A549 (cell line): ENCODE data around the gene LMX1B. TPM values are rescaled to one million over a fixed set of nuclear protein-coding genes. Genes with fewer than 3 reads are reported as not detected.

Source experiments
- ATAC-seq, 2 experiments: fragments of 200-7000 bp in 1 of 2; fragments of >200 bp in 1 of 2; cut with Nextera tagmentation in 1 of 2; cut with Tn5 transposase in 1 of 2; 3 replicates each; pipeline versions ENCODE4 v1.8.0 to v1.9.1; 2018 to 2020; ENCODE audit warnings: mild to moderate bottlenecking in 1 of 2, moderate library complexity in 1 of 2
- CTCF ChIA-PET: fragments of 300-600 bp; sonication (Branson Sonifier 250); formaldehyde crosslinking; extraction: SDS; loops from one replicate; lab custom pipeline; 2021; ENCODE audit warnings: antibody characterized with exemption, inconsistent platforms; lab: Yijun Ruan, JAX
- POLR2A ChIA-PET: fragments of 350-600 bp; formaldehyde crosslinking; extraction: SDS; loops from one replicate; lab custom pipeline; 2021; ENCODE audit warnings: antibody characterized with exemption, inconsistent platforms; lab: Yijun Ruan, JAX
- DNase-seq, 2 experiments: peaks; one replicate each; pipeline versions ENCODE4 v3.0.0 to v3.0.0-alpha.2; 2011 to 2016; ENCODE audit warnings: low read depth in 1 of 2, low spot score in 1 of 2
- FAIRE-seq: peaks from 2 replicates; lab custom pipeline; 2011; peaks lifted over from hg19 to GRCh38; lab: Jason Lieb, UNC
- H3K27ac ChIP-seq, 2 experiments: fragments of >200 bp; sonication (Bioruptor Twin); formaldehyde crosslinking; 3 replicates each; pipeline ENCODE4 v1.5.1; 2016 to 2017
- H3K4me1 ChIP-seq: fragments of >200 bp; sonication (Bioruptor Twin); formaldehyde crosslinking; 3 replicates; pipeline ENCODE4 v1.6.1; 2016
- H3K4me2 ChIP-seq: fragments of >200 bp; sonication (Bioruptor Twin); formaldehyde crosslinking; 3 replicates; pipeline ENCODE4 v1.6.1; 2016
- H3K4me3 ChIP-seq: fragments of >200 bp; sonication (Bioruptor Twin); formaldehyde crosslinking; 3 replicates; pipeline ENCODE4 v1.5.1; 2016
- H3K9me3 ChIP-seq: fragments of >200 bp; sonication (Bioruptor Twin); formaldehyde crosslinking; 3 replicates; pipeline ENCODE4 v1.6.1; 2016
- CHD2 ChIP-seq: fragments of 150-350 bp; IDR thresholded peaks from 2 replicates; pipeline ENCODE4 v1.6.1; 2014; ENCODE audit warnings: low read length; ENCODE audit not compliant: partially characterized antibody
- EHF ChIP-seq: fragments of 250-450 bp; sonication (Bioruptor Pico); IDR thresholded peaks from 2 replicates; pipeline ENCODE4 v1.5.0; 2020; ENCODE audit warnings: mild to moderate bottlenecking
- GATA3 ChIP-seq: IDR thresholded peaks from 2 replicates; pipeline ENCODE4 v1.6.1; 2012; ENCODE audit warnings: borderline replicate concordance
- HEYL ChIP-seq: fragments of 250-450 bp; sonication (Bioruptor Pico); IDR thresholded peaks from 2 replicates; pipeline ENCODE4 v1.8.0; 2021; ENCODE audit warnings: mild to moderate bottlenecking, moderate library complexity
- HOXB13 ChIP-seq: fragments of 250-450 bp; sonication (Bioruptor Pico); IDR thresholded peaks from 2 replicates; pipeline ENCODE4 v1.5.0; 2020; ENCODE audit warnings: low read depth, mild to moderate bottlenecking, moderate library complexity
- HOXB5 ChIP-seq: fragments of 250-450 bp; sonication (Bioruptor Pico); IDR thresholded peaks from 2 replicates; pipeline ENCODE4 v1.5.0; 2020; ENCODE audit warnings: mild to moderate bottlenecking, moderate library complexity
- KDM5A ChIP-seq: fragments of 200-600 bp; sonication (generic); IDR thresholded peaks from 2 replicates; pipeline ENCODE4 v1.6.1; 2016; ENCODE audit warnings: antibody characterized with exemption, mild to moderate bottlenecking
- MAZ ChIP-seq: fragments of 150-350 bp; IDR thresholded peaks from 2 replicates; pipeline ENCODE4 v1.6.1; 2014; ENCODE audit warnings: antibody characterized with exemption, low read depth, low read length, borderline replicate concordance
- RARB ChIP-seq: fragments of 250-450 bp; sonication (Bioruptor Pico); IDR thresholded peaks from 2 replicates; pipeline ENCODE4 v1.8.0; 2021; ENCODE audit warnings: mild to moderate bottlenecking, moderate library complexity
- RCOR1 ChIP-seq: fragments of 150-350 bp; IDR thresholded peaks from 2 replicates; pipeline ENCODE4 v1.6.1; 2014; ENCODE audit warnings: antibody characterized with exemption, low read length, low read depth
- RNF2 ChIP-seq: fragments of 200-600 bp; sonication (generic); IDR thresholded peaks from 2 replicates; pipeline ENCODE4 v1.6.1; 2016; ENCODE audit warnings: low read depth, mild to moderate bottlenecking, antibody characterized with exemption, moderate library complexity, borderline replicate concordance
- TFCP2L1 ChIP-seq: fragments of 250-450 bp; sonication (Bioruptor Pico); IDR thresholded peaks from 2 replicates; pipeline ENCODE4 v1.5.0; 2021; ENCODE audit warnings: mild to moderate bottlenecking
- ZC3H11A ChIP-seq: fragments of 450-650 bp; IDR thresholded peaks from 2 replicates; pipeline ENCODE4 v1.6.1; 2014; ENCODE audit warnings: antibody characterized with exemption, mild to moderate bottlenecking
- ZSCAN20 ChIP-seq: fragments of 250-450 bp; sonication (Bioruptor Pico); IDR thresholded peaks from 2 replicates; pipeline ENCODE4 v1.8.0; 2022; ENCODE audit warnings: mild to moderate bottlenecking, moderate library complexity
- WGBS: methylation state at CpG from one replicate; pipeline ENCODE4 v1.1.6; 2017; ENCODE audit errors: missing lambda C conversion rate; 5-methylcytosine and 5-hydroxymethylcytosine counted together
- polyA plus RNA-seq, 4 experiments: library from polyadenylated mRNA; depleted of rRNA in 3 of 4; stranded (reverse); fragments of >200 nt; fragmentation: RNase III in 1 of 4; extraction: RNeasy Plus Mini Kit Qiagen cat#74134 plus additional on column Dnase treatment in 1 of 4; gene quantifications; 2 replicates in 3 of 4; 3 replicates in 1 of 4; pipeline ENCODE4 v1.2.3, GENCODE V29; 2011 to 2017
- TF ChIP-seq, protein P1 (sequence below): fragments of 450-650 bp; IDR thresholded peaks from 2 replicates; pipeline ENCODE4 v1.6.1; 2014; ENCODE audit warnings: antibody characterized with exemption
- TF ChIP-seq, protein P2 (sequence below): fragments of >200 bp; sonication (Bioruptor Twin); formaldehyde crosslinking; IDR thresholded peaks from 3 replicates; pipeline ENCODE4 v1.6.1; 2016
- TF ChIP-seq, protein P3 (sequence below): fragments of 150-350 bp; IDR thresholded peaks from 2 replicates; pipeline ENCODE4 v1.6.1; 2014; ENCODE audit warnings: low read depth, mild to moderate bottlenecking, low read length
- TF ChIP-seq, protein P4 (sequence below): IDR thresholded peaks from 2 replicates; pipeline ENCODE4 v1.6.1; 2012; ENCODE audit warnings: low read depth, borderline replicate concordance
- TF ChIP-seq, protein P5 (sequence below): fragments of >200 bp; sonication (Bioruptor Twin); formaldehyde crosslinking; IDR thresholded peaks from 2 replicates; pipeline ENCODE4 v1.6.1; 2016
- TF ChIP-seq, protein P6 (sequence below): fragments of 250-450 bp; sonication (Bioruptor Pico); IDR thresholded peaks from 2 replicates; pipeline ENCODE4 v1.5.0; 2021; ENCODE audit warnings: mild to moderate bottlenecking, moderate library complexity, borderline replicate concordance

Gene LMX1B
- polyA plus RNA-seq, 2 of the 4 experiments (the other 2 are of a cell fraction), result 0.41 to 0.56 TPM

DNA sequence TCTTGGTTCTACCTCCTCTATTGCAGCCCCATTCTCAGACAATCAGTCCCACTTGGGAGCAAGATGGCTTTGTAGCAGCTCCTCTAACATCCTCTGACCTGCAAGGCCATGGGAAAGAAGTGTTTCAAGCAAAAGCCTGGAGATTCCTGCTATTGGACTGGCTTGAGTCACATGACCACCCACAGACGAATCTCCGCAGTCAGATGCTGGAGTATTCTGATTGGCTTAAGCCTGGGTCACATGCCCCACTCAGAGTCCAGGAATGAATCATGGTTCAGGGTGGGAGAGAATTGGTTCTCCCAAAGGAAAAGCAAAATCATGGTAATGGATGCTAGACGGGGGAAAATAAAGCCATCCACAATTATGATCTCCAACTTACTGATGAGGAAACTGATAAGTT lies 22.6 kb upstream of the LMX1B start:
- H3K9me3 ChIP-seq, result 0 out of 3 replicates have a peak, but pooled peaks cover 1% of the 10 kb centered on the region
- H3K4me2 ChIP-seq, result no peak overlapping the region
- H3K27ac ChIP-seq, result no peak overlapping the region
- no peak overlapping the region for H3K4me3 ChIP-seq
- 54% methylated on average over 3 of the region's 3 CpGs for WGBS
- ATAC-seq, result peak; percentile 41 to 86; a peak in 3 of 6 replicates
- ChIA-PET CTCF (interaction anchor here (1.0 kb wide), 1 partner anchor 33 kb away, joined by 4 read pairs; no protein-coding TSS in a partner anchor), POLR2A (no interaction called here)
- TF ChIP-seq EHF (CRISPR knock-in tag), result no peak
- TF ChIP-seq, protein P1, sequence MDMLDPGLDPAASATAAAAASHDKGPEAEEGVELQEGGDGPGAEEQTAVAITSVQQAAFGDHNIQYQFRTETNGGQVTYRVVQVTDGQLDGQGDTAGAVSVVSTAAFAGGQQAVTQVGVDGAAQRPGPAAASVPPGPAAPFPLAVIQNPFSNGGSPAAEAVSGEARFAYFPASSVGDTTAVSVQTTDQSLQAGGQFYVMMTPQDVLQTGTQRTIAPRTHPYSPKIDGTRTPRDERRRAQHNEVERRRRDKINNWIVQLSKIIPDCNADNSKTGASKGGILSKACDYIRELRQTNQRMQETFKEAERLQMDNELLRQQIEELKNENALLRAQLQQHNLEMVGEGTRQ, result peak; percentile 95
- H3K4me1 ChIP-seq, result no peaks in the 10 kb centered on the region
- DNase-seq, result peak; percentile 58 to 61
- no peak for FAIRE-seq

DNA sequence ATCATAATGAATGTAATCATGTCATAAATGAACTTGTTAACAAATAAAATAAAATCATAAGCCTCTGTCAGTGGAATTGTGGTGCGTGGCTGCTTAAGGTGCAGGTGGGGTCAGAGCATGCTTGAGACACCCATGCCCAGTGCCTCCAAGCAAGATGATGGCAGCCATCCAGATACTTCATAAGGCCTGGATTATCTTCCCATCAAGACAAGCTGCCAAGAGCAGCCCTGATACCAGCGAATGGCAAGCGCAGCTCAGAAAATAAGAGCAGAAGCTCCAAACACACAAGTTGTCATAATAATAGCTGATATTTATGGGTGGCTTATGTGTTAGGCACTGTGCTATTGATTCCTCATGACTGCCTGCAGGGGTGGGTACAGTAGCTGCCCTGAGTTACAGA lies 21.8 kb upstream of the LMX1B start:
- FAIRE-seq, result no peak
- 86% methylated on average over 3 of the region's 3 CpGs for WGBS
- Histone ChIP-seq H3K4me1 (no peaks in the 10 kb centered on the region), H3K4me2 (no peak overlapping the region)
- TF ChIP-seq KDM5A, result no peak
- no peak for TF ChIP-seq ZSCAN20 (CRISPR knock-in tag)
- no peak for TF ChIP-seq ZC3H11A
- no peak for TF ChIP-seq HEYL
- TF ChIP-seq MAZ, result no peak
- TF ChIP-seq EHF (CRISPR knock-in tag), result no peak
- no peak for TF ChIP-seq HOXB13 (CRISPR knock-in tag)
- TF ChIP-seq RNF2, result no peak
- TF ChIP-seq, all 56 proteins: peak for 0
- ChIA-PET POLR2A (no interaction called here), CTCF (interaction anchor here (1.0 to 2.1 kb wide), 3 partner anchors 34 to 190 kb away, joined by 4 to 5 read pairs (median 5); no protein-coding TSS in a partner anchor)
- H3K27ac ChIP-seq, result no peak overlapping the region
- ATAC-seq (no peak), DNase-seq (no peak)
- no peak overlapping the region for H3K4me3 ChIP-seq
- 0 out of 3 replicates have a peak, but pooled peaks cover 2% of the 10 kb centered on the region for H3K9me3 ChIP-seq

DNA sequence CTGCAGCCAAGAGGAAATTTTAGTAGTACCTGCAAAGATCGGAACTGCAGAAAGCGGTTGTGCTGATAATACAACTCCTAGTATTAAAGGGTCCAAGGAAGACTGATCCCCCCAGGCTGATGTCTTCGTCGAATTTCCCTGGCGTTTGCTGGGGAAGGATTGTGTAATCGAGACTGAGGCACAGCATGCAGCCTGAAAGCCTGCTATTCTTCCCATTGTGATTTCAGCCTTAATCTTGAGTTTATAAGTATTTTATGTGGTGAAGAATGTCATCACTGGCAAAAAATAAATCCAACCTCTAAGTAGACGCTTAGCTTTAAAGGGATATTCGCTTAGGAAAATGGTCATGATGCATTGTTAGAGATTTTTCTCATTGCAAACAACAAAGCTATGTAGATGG lies 21.3 kb upstream of the LMX1B start:
- no peak overlapping the region for H3K27ac ChIP-seq
- CTCF ChIA-PET, result interaction anchor here (1.1 to 2.1 kb wide), 3 partner anchors 12 to 189 kb away, joined by 3 to 5 read pairs (median 5); no protein-coding TSS in a partner anchor
- POLR2A ChIA-PET, result no interaction called here
- no peak overlapping the region for H3K4me2 ChIP-seq
- H3K4me1 ChIP-seq, result no peaks in the 10 kb centered on the region
- 0 out of 3 replicates have a peak, but pooled peaks cover 2% of the 10 kb centered on the region for H3K9me3 ChIP-seq
- 44% methylated on average over 8 of the region's 8 CpGs for WGBS
- H3K4me3 ChIP-seq, result no peak overlapping the region
- DNase-seq (no peak), FAIRE-seq (no peak), ATAC-seq (no peak)
- TF ChIP-seq CHD2 (no peak), ZSCAN20 (CRISPR knock-in tag) (no peak), HOXB13 (CRISPR knock-in tag) (no peak), ZC3H11A (no peak), TFCP2L1 (CRISPR knock-in tag) (no peak), RARB (no peak), GATA3 (no peak), HEYL (no peak), HOXB5 (CRISPR knock-in tag) (no peak), RCOR1 (no peak)
- TF ChIP-seq, protein P2, sequence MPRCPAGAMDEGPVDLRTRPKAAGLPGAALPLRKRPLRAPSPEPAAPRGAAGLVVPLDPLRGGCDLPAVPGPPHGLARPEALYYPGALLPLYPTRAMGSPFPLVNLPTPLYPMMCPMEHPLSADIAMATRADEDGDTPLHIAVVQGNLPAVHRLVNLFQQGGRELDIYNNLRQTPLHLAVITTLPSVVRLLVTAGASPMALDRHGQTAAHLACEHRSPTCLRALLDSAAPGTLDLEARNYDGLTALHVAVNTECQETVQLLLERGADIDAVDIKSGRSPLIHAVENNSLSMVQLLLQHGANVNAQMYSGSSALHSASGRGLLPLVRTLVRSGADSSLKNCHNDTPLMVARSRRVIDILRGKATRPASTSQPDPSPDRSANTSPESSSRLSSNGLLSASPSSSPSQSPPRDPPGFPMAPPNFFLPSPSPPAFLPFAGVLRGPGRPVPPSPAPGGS, result no peak
- TF ChIP-seq, protein P3, sequence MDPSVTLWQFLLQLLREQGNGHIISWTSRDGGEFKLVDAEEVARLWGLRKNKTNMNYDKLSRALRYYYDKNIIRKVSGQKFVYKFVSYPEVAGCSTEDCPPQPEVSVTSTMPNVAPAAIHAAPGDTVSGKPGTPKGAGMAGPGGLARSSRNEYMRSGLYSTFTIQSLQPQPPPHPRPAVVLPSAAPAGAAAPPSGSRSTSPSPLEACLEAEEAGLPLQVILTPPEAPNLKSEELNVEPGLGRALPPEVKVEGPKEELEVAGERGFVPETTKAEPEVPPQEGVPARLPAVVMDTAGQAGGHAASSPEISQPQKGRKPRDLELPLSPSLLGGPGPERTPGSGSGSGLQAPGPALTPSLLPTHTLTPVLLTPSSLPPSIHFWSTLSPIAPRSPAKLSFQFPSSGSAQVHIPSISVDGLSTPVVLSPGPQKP, result no peak
- TF ChIP-seq, protein P4, sequence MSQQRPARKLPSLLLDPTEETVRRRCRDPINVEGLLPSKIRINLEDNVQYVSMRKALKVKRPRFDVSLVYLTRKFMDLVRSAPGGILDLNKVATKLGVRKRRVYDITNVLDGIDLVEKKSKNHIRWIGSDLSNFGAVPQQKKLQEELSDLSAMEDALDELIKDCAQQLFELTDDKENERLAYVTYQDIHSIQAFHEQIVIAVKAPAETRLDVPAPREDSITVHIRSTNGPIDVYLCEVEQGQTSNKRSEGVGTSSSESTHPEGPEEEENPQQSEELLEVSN, result no peak
- TF ChIP-seq, protein P5, sequence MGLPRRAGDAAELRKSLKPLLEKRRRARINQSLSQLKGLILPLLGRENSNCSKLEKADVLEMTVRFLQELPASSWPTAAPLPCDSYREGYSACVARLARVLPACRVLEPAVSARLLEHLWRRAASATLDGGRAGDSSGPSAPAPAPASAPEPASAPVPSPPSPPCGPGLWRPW, result no peak
- TF ChIP-seq, protein P6, sequence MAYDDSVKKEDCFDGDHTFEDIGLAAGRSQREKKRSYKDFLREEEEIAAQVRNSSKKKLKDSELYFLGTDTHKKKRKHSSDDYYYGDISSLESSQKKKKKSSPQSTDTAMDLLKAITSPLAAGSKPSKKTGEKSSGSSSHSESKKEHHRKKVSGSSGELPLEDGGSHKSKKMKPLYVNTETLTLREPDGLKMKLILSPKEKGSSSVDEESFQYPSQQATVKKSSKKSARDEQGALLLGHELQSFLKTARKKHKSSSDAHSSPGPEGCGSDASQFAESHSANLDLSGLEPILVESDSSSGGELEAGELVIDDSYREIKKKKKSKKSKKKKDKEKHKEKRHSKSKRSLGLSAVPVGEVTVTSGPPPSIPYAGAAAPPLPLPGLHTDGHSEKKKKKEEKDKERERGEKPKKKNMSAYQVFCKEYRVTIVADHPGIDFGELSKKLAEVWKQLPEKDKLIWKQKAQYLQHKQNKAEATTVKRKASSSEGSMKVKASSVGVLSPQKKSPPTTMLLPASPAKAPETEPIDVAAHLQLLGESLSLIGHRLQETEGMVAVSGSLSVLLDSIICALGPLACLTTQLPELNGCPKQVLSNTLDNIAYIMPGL (CRISPR knock-in tag), result no peak
